PC-9 (cell line): ENCODE results near the gene CREBBP.

Source experiments
- CTCF ChIP-seq: fragments of 200-600 bp; sonication (generic); conservative IDR thresholded peaks from 2 replicates; pipeline ENCODE4 v1.6.1; 2017; ENCODE audit warnings: mixed run types, antibody characterized with exemption, mild to moderate bottlenecking, moderate library complexity
- EZH2 ChIP-seq: fragments of 200-600 bp; sonication (generic); IDR thresholded peaks from 2 replicates; pipeline ENCODE4 v1.8.0; 2017; ENCODE audit warnings: antibody characterized with exemption, low read depth

- TF ChIP-seq CTCF, result no peak
- TF ChIP-seq EZH2, result no peak
Observed at GRCh38 chr16:3890091-3890490, 9.6 kb upstream of the CREBBP start.
